ENCODE data around the gene NKG7.

Gene NKG7

GRCh38 chr19:51346742-51347141, 25.7 kb downstream of the NKG7 start:
- no peak overlapping the region for H3K4me3 ChIP-seq (ENCODE audit: low read length)

GRCh38 chr19:51345076-51345620, 27.3 kb downstream of the NKG7 start:
- no peak overlapping the region for H3K4me3 ChIP-seq (ENCODE audit: low read length)
- TF ChIP-seq CTCF (conservative IDR thresholded peaks at IDR 0.05; ENCODE audit: low read depth, low read length): no peak
- no peak for DNase-seq (ENCODE audit: low read depth)

More at GRCh38 chr19:51346742-51347141, 25.7 kb downstream of the NKG7 start:
- DNase-seq (ENCODE audit: low read depth): no peak
- no peak for TF ChIP-seq CTCF (conservative IDR thresholded peaks at IDR 0.05; ENCODE audit: low read depth, low read length)

GRCh38 chr19:51342631-51343569, 29.6 kb downstream of the NKG7 start:
- no peak overlapping the region for H3K4me3 ChIP-seq (ENCODE audit: low read length)
- no peak for TF ChIP-seq CTCF (conservative IDR thresholded peaks at IDR 0.05; ENCODE audit: low read depth, low read length)
- no peak for DNase-seq (ENCODE audit: low read depth)

- TF ChIP-seq CTCF (conservative IDR thresholded peaks at IDR 0.05; ENCODE audit: low read depth, low read length): no peak
- no peak for DNase-seq (ENCODE audit: low read depth)
- no peak within 1 kb of the TSS for H3K4me3 ChIP-seq (ENCODE audit: low read length)
Observed at GRCh38 chr19:51341976-51342580, 30.4 kb downstream of the NKG7 start, which contains the start of gene VSIG10L. Gene VSIG10L (minus strand): TSS chr19:51342139. CDS start chr19:51342124, 15 bp downstream.

- no peak for DNase-seq (ENCODE audit: low read depth)
- H3K4me3 ChIP-seq (ENCODE audit: low read length): no peak overlapping the region
Observed at GRCh38 chr19:51341066-51341465, 31.4 kb downstream of the NKG7 start.

More at GRCh38 chr19:51341066-51341465, 31.4 kb downstream of the NKG7 start:
- no peak for TF ChIP-seq CTCF (conservative IDR thresholded peaks at IDR 0.05; ENCODE audit: low read depth, low read length)

All from retinal pigment epithelial cell (primary cell).